Urinary bladder (tissue), 4 donors: ENCODE measurements around the gene KCNH3. TPM values are rescaled to one million over a fixed set of nuclear protein-coding genes. Genes with fewer than 3 reads are reported as not detected.

Source experiments
- DNase-seq: peaks from one replicate; pipeline ENCODE4 v3.0.0-alpha.2; 2015; ENCODE audit errors: extremely low spot score
- H3K27ac ChIP-seq: one replicate; pipeline ENCODE4 v1.5.1; 2013; ENCODE audit warnings: low read depth, mild to moderate bottlenecking, moderate library complexity
- H3K36me3 ChIP-seq: one replicate; pipeline ENCODE4 v1.6.1; 2013; ENCODE audit warnings: mild to moderate bottlenecking, moderate library complexity; ENCODE audit not compliant: insufficient read depth
- H3K4me1 ChIP-seq: one replicate; pipeline ENCODE4 v1.6.1; 2013; ENCODE audit warnings: mild to moderate bottlenecking, moderate library complexity; ENCODE audit not compliant: insufficient read depth
- H3K4me3 ChIP-seq: one replicate; pipeline ENCODE4 v1.5.1; 2013; ENCODE audit warnings: low read depth, low read length
- WGBS: extraction: QIAGEN DNeasy Blood & Tissue Kit; methylation state at CpG from one replicate; pipeline ENCODE4 v1.1.7; 2013; 5-methylcytosine and 5-hydroxymethylcytosine counted together
- polyA plus RNA-seq: library from polyadenylated mRNA; stranded (reverse); fragments of 200-250 nt; gene quantifications from one replicate; pipeline ENCODE4 v1.2.3, GENCODE V29; 2013
- total RNA-seq: library from RNA; depleted of rRNA; stranded (reverse); fragments of >200 nt; gene quantifications from one replicate; pipeline ENCODE4 v1.2.3, GENCODE V29; 2014
- donor health status: healthy with polysubstance abuse.
- donor health status: healthy.

KCNH3 gene
- total and polyA plus RNA-seq, 2 donors, result 0.28 to 0.58 TPM

DNA sequence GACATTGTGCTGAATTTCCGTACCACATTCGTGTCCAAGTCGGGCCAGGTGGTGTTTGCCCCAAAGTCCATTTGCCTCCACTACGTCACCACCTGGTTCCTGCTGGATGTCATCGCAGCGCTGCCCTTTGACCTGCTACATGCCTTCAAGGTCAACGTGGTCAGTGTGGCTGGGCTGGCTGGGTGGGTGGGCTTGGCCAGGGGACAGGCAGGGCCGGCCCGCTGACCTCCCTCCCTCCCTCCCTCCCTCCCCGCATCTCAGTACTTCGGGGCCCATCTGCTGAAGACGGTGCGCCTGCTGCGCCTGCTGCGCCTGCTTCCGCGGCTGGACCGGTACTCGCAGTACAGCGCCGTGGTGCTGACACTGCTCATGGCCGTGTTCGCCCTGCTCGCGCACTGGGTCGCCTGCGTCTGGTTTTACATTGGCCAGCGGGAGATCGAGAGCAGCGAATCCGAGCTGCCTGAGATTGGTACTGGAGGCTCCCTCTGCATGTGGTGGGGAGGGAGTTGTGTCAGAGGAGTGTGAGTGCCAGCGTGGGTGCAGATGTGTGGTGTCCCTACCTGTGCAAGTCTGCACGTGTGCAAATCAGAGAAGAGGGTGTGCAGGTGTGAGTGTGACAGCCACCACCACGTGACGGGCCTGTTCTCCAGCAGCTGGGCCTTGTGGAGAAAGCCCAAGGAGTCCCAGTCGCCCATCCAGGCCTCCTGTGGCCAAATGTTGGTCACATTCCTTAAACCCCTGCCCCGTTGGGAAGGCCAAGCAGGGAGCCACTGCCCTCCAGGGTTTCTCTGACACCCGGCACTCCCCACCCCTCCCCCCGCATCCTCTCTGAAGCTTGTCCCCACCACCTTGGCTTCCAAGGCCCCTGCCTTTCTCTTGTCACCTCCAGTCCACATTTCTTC is 5.3 kb downstream of the KCNH3 start:
- DNase-seq, result no peak
- no peaks in the 10 kb centered on the region for H3K4me1 ChIP-seq
- H3K36me3 ChIP-seq, result no peaks in the 10 kb centered on the region
- no peak overlapping the region for H3K4me3 ChIP-seq
- WGBS, result 44% methylated on average over 39 of the region's 39 CpGs
- no peak overlapping the region for H3K27ac ChIP-seq

GRCh38 chr12:49545815-49546214 is 7.0 kb downstream of the KCNH3 start:
- no peak for DNase-seq
- no peak overlapping the region for H3K27ac ChIP-seq
- H3K4me3 ChIP-seq, result no peak overlapping the region
- H3K36me3 ChIP-seq, result no peaks in the 10 kb centered on the region
- 79% methylated on average over 4 of the region's 4 CpGs for WGBS
- H3K4me1 ChIP-seq, result no peaks in the 10 kb centered on the region

- H3K27ac ChIP-seq, result no peak overlapping the region
- no peak for DNase-seq
- H3K4me1 ChIP-seq, result no peaks in the 10 kb centered on the region
- WGBS, result 71% methylated on average over 3 of the region's 3 CpGs
- no peak overlapping the region for H3K4me3 ChIP-seq
- H3K36me3 ChIP-seq, result no peaks in the 10 kb centered on the region
These were observed 7.7 kb downstream of the KCNH3 start for GRCh38 chr12:49546481-49546880.

DNA sequence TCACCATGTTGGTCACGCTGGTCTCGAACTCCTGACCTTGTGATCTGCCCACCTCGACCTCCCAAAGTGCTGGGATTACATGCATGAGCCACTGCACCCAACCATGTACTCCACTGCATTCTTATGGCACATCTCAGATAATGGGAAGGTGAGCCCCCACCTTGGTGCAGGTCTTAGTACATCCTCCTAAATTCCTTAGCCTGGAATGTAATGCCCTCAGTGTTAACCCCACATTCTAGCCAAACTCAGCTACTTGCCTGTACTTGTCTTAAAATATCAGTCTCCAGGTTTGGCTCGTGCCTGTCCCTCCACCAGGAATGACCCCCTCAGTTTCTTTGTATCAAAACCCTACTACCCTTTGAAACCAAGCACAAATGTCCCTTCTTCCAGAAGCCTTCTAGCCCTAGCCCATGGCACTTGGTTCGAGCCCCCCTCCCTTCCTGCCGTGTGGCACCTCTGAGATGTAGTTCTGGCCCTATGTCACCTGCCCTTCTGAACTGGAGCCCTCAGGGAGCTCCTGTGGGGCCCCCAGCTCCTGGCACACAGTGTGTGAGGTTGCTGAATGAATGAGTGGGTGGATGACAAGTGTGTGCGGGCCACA is 8.4 kb downstream of the KCNH3 start:
- DNase-seq, result no peak
- 77% methylated on average over 7 of the region's 7 CpGs for WGBS

DNA sequence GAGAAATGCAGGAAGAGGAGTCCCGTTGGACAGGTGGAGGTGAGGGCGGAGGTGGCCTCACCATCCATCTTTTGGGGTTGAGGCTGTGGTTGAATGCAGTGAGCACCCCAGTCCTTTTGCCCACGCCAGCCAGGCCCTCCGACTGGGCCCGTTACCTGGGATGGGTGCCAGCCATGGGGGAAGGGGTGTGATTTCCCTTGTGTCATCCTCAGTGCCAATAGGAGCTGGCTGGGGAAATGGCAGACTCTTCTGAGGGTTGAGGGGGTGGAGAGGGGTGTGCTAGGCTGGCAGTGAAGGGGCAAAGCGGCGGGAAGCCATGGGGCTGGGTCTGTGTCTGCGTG is 9.6 kb downstream of the KCNH3 start:
- Histone ChIP-seq H3K4me3 (peak overlapping the region; percentile 6), H3K36me3 (no peaks in the 10 kb centered on the region), H3K4me1 (no peaks in the 10 kb centered on the region), H3K27ac (no peak overlapping the region)
- no peak for DNase-seq
- 42% methylated on average over 8 of the region's 8 CpGs for WGBS

More for the DNA sequence above, 8.4 kb downstream of the KCNH3 start:
- Histone ChIP-seq H3K4me1 (no peaks in the 10 kb centered on the region), H3K27ac (no peak overlapping the region), H3K4me3 (no peak overlapping the region), H3K36me3 (no peaks in the 10 kb centered on the region)

DNA sequence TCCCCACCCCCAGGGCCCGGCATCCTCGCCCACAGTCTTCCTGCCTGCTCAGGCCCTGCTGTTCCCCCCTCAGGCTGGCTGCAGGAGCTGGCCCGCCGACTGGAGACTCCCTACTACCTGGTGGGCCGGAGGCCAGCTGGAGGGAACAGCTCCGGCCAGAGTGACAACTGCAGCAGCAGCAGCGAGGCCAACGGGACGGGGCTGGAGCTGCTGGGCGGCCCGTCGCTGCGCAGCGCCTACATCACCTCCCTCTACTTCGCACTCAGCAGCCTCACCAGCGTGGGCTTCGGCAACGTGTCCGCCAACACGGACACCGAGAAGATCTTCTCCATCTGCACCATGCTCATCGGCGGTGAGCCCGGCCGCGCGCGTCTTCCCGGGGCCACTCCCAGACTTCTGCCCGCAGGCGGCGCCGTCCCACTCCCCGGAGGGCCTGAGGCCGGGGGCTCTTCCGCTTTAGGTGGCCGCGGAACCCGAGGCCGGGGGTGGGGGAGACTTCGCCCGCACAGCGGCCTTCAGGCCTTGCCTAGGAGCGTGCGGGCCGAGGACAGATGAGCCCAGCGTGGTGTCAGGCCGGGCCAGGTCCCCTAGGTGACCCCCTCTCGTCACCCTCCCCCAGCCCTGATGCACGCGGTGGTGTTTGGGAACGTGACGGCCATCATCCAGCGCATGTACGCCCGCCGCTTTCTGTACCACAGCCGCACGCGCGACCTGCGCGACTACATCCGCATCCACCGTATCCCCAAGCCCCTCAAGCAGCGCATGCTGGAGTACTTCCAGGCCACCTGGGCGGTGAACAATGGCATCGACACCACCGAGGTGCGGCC is 10.2 kb downstream of the KCNH3 start:
- Histone ChIP-seq H3K4me1 (no peaks in the 10 kb centered on the region), H3K4me3 (peak overlapping the region; percentile 6), H3K36me3 (no peaks in the 10 kb centered on the region), H3K27ac (no peak overlapping the region)
- 11% methylated on average over 70 of the region's 70 CpGs for WGBS
- no peak for DNase-seq

DNA sequence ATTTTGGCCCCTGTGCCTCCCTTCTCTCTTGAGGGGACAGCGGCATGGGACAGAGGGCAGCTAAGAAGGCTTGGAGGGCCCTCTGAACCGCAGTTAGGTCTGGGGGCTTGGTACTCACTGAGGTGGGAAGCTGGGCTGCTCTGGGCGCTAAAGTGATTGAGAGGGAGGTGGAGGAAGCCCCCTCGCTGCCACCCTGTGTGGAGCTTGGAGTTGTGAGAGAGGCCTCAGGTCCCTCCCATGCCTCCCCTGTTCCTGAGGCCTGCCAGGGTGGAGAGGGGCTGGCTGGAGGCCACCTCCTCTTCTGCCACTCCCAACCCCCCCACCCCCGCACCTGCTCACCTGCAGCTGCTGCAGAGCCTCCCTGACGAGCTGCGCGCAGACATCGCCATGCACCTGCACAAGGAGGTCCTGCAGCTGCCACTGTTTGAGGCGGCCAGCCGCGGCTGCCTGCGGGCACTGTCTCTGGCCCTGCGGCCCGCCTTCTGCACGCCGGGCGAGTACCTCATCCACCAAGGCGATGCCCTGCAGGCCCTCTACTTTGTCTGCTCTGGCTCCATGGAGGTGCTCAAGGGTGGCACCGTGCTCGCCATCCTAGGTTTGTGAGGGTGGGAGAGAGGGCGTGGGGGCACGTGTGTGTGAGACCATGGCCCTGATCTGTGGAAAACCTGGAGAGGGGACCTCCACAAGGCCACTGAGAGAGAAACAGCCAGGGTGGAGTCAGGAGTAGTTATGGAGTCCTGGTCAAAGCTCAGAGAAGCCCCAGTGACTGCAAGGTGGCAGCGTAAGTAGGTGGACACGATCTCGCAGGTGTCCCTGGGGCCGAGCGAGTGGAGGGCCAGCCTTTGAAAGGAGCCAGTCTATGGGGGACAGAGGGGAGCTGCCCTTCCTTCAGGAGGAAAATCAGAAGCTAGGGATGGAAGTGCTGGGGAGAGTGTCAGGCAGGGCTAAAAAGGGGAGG is 11.2 kb downstream of the KCNH3 start:
- H3K4me3 ChIP-seq, result no peak overlapping the region
- H3K27ac ChIP-seq, result no peak overlapping the region
- no peaks in the 10 kb centered on the region for H3K4me1 ChIP-seq
- 94% methylated on average over 28 of the region's 28 CpGs for WGBS
- no peak for DNase-seq
- H3K36me3 ChIP-seq, result no peaks in the 10 kb centered on the region

DNA sequence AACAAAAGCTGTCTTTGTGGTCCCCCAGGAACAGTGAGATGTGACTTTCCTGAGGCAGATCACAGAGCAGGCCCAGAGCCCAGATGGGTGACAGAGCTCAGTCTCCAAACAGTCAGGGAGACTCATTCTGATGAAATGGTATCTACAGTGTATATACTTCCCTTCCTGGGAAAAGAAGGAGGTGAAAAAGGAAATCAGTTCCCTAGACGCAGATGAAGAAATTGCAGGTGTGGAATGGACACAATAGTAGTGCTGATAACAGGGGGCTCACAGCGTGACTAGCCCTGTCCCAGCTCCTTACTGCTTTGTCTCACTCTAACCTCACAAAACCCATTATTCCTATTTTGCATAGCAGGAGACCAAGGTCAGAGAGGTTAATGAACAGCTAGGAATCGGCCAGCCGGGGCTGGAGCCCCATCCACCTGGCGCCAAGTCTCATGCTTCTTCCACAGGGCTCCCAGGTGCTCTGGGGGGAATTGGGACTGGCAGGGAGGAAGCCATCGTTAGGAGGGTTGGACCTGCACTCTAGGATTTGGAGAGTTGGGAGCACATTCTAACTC is 11.9 kb downstream of the KCNH3 start:
- no peaks in the 10 kb centered on the region for H3K4me1 ChIP-seq
- no peaks in the 10 kb centered on the region for H3K36me3 ChIP-seq
- no peak for DNase-seq
- H3K27ac ChIP-seq, result no peak overlapping the region
- 86% methylated on average over 6 of the region's 6 CpGs for WGBS
- no peak overlapping the region for H3K4me3 ChIP-seq

- Histone ChIP-seq H3K27ac (no peak overlapping the region), H3K4me1 (no peaks in the 10 kb centered on the region), H3K36me3 (peaks cover 2% of the 10 kb centered on the region), H3K4me3 (no peak overlapping the region)
- no peak for DNase-seq
- WGBS, result 69% methylated on average over 7 of the region's 7 CpGs
These were observed 13.2 kb downstream of the KCNH3 start for GRCh38 chr12:49552014-49552413.

DNA sequence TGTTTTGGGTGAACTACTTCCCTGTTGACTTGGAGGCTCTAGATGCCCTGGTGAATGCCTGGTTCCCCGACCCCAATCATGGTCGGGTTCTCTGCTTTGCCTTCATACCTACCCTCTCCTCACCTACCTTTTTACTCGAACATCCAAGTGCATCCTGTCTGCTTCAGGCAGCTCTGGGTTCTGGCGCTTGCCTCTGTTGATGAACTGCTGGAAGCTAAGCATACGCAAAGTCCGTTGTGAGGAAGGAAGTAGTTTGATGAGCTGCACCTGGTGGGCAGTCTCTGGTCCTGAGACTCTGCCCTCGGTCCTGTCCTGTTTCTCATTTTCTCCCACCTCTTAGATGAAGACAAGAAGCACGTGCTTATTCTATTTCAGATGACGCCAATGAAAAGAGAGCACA is 13.6 kb downstream of the KCNH3 start:
- Histone ChIP-seq H3K4me3 (no peak overlapping the region), H3K36me3 (peaks cover 5% of the 10 kb centered on the region), H3K4me1 (no peaks in the 10 kb centered on the region), H3K27ac (no peak overlapping the region)
- no peak for DNase-seq
- 38% methylated on average over 9 of the region's 9 CpGs for WGBS

DNA sequence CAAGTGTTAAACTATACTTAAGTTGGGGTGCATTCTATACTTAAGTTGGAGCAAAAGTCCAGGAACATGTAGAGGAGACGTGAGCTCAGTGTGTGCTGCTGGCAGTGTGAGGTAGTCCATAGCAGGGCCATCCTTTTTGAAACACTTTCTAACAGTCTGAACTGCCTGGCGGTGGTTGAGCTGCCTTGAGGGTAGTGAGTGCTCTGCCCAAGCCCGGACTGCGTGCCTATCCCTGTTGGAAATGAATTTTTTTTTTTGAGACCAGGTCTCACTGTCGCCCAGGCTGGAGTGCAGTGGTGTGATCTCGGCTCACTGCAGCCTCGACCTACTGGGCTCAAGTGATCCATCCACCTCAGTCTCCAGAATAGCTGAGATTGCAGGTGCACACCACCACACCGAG is 14.1 kb downstream of the KCNH3 start:
- H3K4me1 ChIP-seq, result no peaks in the 10 kb centered on the region
- H3K4me3 ChIP-seq, result no peak overlapping the region
- no peak overlapping the region for H3K27ac ChIP-seq
- WGBS, result 81% methylated on average over 8 of the region's 8 CpGs
- DNase-seq, result no peak
- H3K36me3 ChIP-seq, result peaks cover 7% of the 10 kb centered on the region

- 68% methylated on average over 2 of the region's 2 CpGs for WGBS
- DNase-seq, result no peak
- no peaks in the 10 kb centered on the region for H3K4me1 ChIP-seq
- H3K27ac ChIP-seq, result no peak overlapping the region
- H3K4me3 ChIP-seq, result no peak overlapping the region
- peaks cover 7% of the 10 kb centered on the region for H3K36me3 ChIP-seq
These were observed 14.8 kb downstream of the KCNH3 start for GRCh38 chr12:49553512-49554088.
